Effector memory CD4-positive, alpha-beta T cell (primary cell): ENCODE data around the gene PCDH15.
"Not testable (repeated sequence)": the region's sequence is repeated elsewhere in the genome, so short reads cannot be mapped to it uniquely, and the experiment has no call there.

Experiments
- DNase-seq, 3 donors: peaks; one replicate each; pipeline ENCODE4 v3.0.0-alpha.2; 2020
- H3K27ac ChIP-seq: 2 replicates; pipeline ENCODE4 v1.7.0; 2013; ENCODE audit warnings: mild to moderate bottlenecking, low read length, moderate library complexity; ENCODE audit not compliant: insufficient read depth, poor library complexity, severe bottlenecking
- H3K27me3 ChIP-seq: replicated peaks from 2 replicates; pipeline ENCODE4 v1.7.0; 2013; ENCODE audit warnings: mild to moderate bottlenecking, low read length; ENCODE audit not compliant: insufficient read depth, control insufficient read depth, poor library complexity, severe bottlenecking
- H3K36me3 ChIP-seq: 2 replicates; pipeline ENCODE4 v1.7.0; 2013; ENCODE audit warnings: mild to moderate bottlenecking, low read length, moderate library complexity; ENCODE audit not compliant: control insufficient read depth, insufficient read depth
- H3K4me1 ChIP-seq: 2 replicates; pipeline ENCODE4 v1.7.0; 2013; ENCODE audit warnings: low read length, mild to moderate bottlenecking; ENCODE audit not compliant: control insufficient read depth, insufficient read depth, poor library complexity, severe bottlenecking
- H3K4me3 ChIP-seq: 2 replicates; pipeline ENCODE4 v1.7.0; 2013; ENCODE audit warnings: low read length, low read depth, mild to moderate bottlenecking; ENCODE audit not compliant: insufficient read depth, poor library complexity, severe bottlenecking
- H3K9me3 ChIP-seq: 2 replicates; pipeline ENCODE4 v1.7.0; 2013; ENCODE audit warnings: mild to moderate bottlenecking, low read length, moderate library complexity; ENCODE audit not compliant: control insufficient read depth

PCDH15 gene

GRCh38 chr10:54469587-54470323, 331.3 kb downstream of the PCDH15 start:
- H3K36me3 ChIP-seq: no peaks in the 10 kb centered on the region
- no peak overlapping the region for H3K27ac ChIP-seq
- H3K4me1 ChIP-seq: no peaks in the 10 kb centered on the region
- no peak overlapping the region for H3K4me3 ChIP-seq
- no peaks in the 10 kb centered on the region for H3K27me3 ChIP-seq
- no peak for DNase-seq
- no peaks in the 10 kb centered on the region for H3K9me3 ChIP-seq

GRCh38 chr10:54454271-54454670, 346.8 kb downstream of the PCDH15 start:
- H3K36me3 ChIP-seq: no peaks in the 10 kb centered on the region
- no peak overlapping the region for H3K4me3 ChIP-seq
- H3K27ac ChIP-seq: no peak overlapping the region
- no peaks in the 10 kb centered on the region for H3K4me1 ChIP-seq
- no peaks in the 10 kb centered on the region for H3K27me3 ChIP-seq
- DNase-seq: no peak
- no peaks in the 10 kb centered on the region for H3K9me3 ChIP-seq

- H3K27ac ChIP-seq: no peak overlapping the region
- no peaks in the 10 kb centered on the region for H3K9me3 ChIP-seq
- no peaks in the 10 kb centered on the region for H3K36me3 ChIP-seq
- no peaks in the 10 kb centered on the region for H3K4me1 ChIP-seq
- no peak overlapping the region for H3K4me3 ChIP-seq
- no peaks in the 10 kb centered on the region for H3K27me3 ChIP-seq
- DNase-seq: no peak
Observed at GRCh38 chr10:54449056-54449455, 352.0 kb downstream of the PCDH15 start.

GRCh38 chr10:54444170-54444569, 356.9 kb downstream of the PCDH15 start:
- DNase-seq: no peak
- H3K4me1 ChIP-seq: no peaks in the 10 kb centered on the region
- H3K9me3 ChIP-seq: no peaks in the 10 kb centered on the region
- H3K27me3 ChIP-seq: no peaks in the 10 kb centered on the region
- H3K4me3 ChIP-seq: no peak overlapping the region
- H3K27ac ChIP-seq: no peak overlapping the region
- no peaks in the 10 kb centered on the region for H3K36me3 ChIP-seq

GRCh38 chr10:54441275-54441674, 359.8 kb downstream of the PCDH15 start:
- Histone ChIP-seq H3K4me3 (no peak overlapping the region), H3K4me1 (no peaks in the 10 kb centered on the region), H3K27ac (no peak overlapping the region), H3K36me3 (no peaks in the 10 kb centered on the region), H3K9me3 (no peaks in the 10 kb centered on the region), H3K27me3 (no peaks in the 10 kb centered on the region)
- no peak for DNase-seq

GRCh38 chr10:54434782-54435181, 366.2 kb downstream of the PCDH15 start:
- Histone ChIP-seq H3K4me3 (no peak overlapping the region), H3K4me1 (no peaks in the 10 kb centered on the region), H3K9me3 (no peaks in the 10 kb centered on the region), H3K27me3 (no peaks in the 10 kb centered on the region), H3K36me3 (no peaks in the 10 kb centered on the region), H3K27ac (no peak overlapping the region)
- DNase-seq: no peak

GRCh38 chr10:54415483-54415882, 385.5 kb downstream of the PCDH15 start:
- Histone ChIP-seq H3K4me1 (no peaks in the 10 kb centered on the region), H3K9me3 (no peaks in the 10 kb centered on the region), H3K4me3 (no peak overlapping the region), H3K27me3 (no peaks in the 10 kb centered on the region), H3K27ac (no peak overlapping the region), H3K36me3 (no peaks in the 10 kb centered on the region)
- DNase-seq: no peak

GRCh38 chr10:54402576-54402975, 398.5 kb downstream of the PCDH15 start:
- Histone ChIP-seq H3K36me3 (no peaks in the 10 kb centered on the region), H3K4me3 (no peak overlapping the region), H3K4me1 (no peaks in the 10 kb centered on the region), H3K9me3 (no peaks in the 10 kb centered on the region), H3K27ac (no peak overlapping the region), H3K27me3 (no peaks in the 10 kb centered on the region)
- no peak for DNase-seq

- H3K4me3 ChIP-seq: no peak overlapping the region
Observed at GRCh38 chr10:54396031-54396430, 405.0 kb downstream of the PCDH15 start.

GRCh38 chr10:54394598-54394997, 406.4 kb downstream of the PCDH15 start:
- H3K4me1 ChIP-seq, H3K27me3 ChIP-seq, H3K27ac ChIP-seq, H3K4me3 ChIP-seq, H3K9me3 ChIP-seq, DNase-seq, H3K36me3 ChIP-seq: not testable (repeated sequence)

More at GRCh38 chr10:54396031-54396430, 405.0 kb downstream of the PCDH15 start:
- H3K9me3 ChIP-seq: no peaks in the 10 kb centered on the region
- H3K27me3 ChIP-seq: no peaks in the 10 kb centered on the region
- H3K27ac ChIP-seq: no peak overlapping the region
- DNase-seq: no peak
- H3K36me3 ChIP-seq: no peaks in the 10 kb centered on the region
- H3K4me1 ChIP-seq: no peaks in the 10 kb centered on the region
